GF-D8 (cell line): ENCODE results near the gene NEDD1.

Source experiments
- DNase-seq: peaks from one replicate; lab custom pipeline; 2025; lab: John Stamatoyannopoulos, UW

Gene NEDD1

DNA sequence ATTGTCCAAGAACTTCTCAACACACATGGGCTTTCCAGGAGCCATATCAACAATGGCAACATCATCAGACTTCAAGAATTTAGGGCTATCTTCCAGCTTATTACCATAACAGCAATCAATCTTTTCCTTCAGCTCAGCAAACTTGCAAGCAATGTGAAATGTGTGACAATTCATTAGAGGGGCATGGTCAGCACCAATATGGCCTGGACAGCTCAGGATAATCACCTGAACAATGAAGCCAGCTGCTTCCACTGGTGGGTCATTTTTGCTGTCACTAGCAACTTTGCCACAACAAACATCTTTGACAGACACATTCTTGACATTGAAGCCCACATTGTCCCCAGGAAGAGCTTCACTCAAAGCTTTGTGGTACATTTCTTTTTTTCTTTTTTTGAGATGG, 5.9 kb upstream of the NEDD1 start:
- no peak for DNase-seq

DNA sequence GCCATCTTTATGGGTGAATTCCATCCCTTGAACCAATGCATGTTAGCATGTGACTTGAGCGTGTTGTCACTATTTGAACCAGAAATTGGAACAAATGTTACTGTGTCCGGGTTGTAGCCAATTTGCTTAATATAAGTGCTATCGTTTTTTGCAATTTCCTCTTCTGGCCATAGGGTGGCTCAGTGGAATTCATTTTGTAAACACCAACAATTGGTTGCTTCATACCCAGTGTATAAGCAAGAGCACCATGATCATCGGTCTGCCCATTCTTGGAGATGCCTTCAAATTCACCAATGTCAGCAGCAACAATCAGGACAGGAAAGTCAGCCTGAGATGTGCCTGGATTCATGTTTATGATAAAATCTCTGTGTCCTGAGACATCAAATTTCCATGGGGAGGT, 5.0 kb upstream of the NEDD1 start:
- no peak for DNase-seq

DNA sequence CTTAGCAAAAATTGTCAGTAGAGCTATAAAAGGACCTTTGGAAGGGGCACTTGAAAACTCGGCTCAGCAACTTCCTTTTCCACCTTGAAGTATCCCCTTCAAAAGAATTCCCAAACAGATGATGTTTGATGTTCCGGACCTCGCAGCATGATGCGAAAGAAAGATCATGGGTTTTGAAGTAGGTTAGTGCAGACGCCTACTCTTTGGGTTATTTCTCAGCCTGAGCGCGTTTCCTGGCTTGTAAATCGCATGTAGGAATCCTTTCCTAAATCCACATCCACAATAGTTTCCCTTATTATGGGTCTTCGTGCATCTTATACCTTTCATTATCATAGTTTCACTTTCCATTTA, 584 bp upstream of the NEDD1 start:
- DNase-seq = no peak

DNA sequence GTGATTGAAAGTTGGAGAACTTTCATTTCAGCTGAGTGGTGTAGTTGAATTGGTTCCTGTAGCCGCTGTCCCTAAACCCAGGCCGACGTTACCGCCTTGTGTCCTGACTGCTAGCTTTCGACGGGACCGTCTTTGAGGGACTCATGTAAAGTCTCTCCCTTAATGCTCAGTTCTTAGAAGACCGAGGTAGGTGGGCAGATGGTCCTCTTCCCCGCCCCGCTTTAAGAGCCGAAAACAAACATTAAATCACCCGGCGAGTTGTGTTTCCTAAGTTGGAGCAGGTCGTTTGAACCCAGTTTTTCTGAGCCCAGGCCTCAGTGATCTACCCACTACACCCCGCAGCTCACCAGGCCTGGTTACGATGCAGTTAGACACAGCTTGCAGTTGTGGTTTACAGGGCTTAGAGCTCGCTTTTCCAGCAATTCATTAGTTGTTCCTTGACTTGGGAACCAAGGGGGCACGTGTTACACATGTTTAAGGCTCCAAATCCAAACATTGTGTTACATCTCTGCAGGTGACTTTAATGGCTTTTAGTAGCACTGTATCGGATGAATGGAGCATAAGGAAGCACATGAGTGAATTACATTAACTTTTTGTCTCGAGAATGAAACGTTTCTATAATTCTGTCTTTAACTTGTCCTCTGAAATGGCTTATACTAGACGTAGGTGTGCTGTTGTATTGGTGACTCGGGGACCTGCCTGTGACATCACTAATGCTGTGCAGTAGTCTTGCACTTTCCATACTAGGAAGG, 790 bp downstream of the NEDD1 start:
- peak; percentile 14 for DNase-seq

DNA sequence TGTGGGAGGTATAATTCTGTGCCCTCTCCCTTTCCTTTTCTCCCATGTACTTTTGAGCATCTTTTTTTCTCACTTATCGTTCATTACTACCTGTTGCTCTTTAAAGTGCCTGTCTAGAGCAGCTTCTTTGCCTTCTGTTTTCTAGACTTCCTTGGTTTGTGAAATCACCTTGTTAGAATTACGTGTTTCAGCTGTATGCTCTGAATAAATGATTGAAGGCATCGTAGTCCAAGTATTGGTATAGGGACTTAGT, 1.3 kb downstream of the NEDD1 start:
- no peak for DNase-seq

DNA sequence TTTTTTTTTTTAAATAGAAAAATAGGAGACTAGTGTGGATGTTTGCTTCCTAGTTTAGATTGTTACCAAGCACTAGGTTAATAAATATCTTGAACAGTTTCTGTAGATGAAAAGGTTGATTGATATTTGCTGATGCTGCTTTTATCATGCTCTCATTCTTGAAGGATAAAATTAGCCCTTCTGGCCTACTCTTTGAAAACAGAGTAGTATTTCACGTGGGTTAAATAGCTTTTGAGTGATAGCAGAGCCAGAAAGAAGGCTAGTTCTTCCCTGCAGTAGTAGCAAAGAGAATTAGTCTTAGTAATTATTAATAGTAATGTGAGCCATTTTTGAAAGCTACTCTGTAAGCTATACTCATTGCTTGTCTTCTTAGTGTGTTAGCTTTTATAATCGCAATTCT, 5.2 kb downstream of the NEDD1 start:
- no peak for DNase-seq

DNA sequence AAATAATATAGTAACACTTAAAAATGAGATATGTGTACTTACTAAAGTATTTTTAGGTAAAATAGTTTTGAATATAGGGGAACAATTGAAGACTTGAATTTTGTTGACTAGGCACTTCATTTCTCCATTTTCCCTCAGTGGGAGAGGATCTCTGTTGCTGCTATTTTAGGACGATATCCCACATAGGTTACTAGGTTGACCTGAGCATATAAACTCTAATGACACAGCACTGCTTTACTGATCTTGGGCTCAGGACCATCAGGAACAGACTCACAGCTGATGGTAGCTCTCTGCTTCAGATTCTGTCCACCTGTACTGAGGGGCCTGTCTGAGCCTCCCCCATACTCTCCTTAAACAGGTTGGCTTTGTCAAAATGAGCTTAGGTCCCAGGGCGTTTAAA, 5.9 kb downstream of the NEDD1 start:
- DNase-seq = no peak

DNA sequence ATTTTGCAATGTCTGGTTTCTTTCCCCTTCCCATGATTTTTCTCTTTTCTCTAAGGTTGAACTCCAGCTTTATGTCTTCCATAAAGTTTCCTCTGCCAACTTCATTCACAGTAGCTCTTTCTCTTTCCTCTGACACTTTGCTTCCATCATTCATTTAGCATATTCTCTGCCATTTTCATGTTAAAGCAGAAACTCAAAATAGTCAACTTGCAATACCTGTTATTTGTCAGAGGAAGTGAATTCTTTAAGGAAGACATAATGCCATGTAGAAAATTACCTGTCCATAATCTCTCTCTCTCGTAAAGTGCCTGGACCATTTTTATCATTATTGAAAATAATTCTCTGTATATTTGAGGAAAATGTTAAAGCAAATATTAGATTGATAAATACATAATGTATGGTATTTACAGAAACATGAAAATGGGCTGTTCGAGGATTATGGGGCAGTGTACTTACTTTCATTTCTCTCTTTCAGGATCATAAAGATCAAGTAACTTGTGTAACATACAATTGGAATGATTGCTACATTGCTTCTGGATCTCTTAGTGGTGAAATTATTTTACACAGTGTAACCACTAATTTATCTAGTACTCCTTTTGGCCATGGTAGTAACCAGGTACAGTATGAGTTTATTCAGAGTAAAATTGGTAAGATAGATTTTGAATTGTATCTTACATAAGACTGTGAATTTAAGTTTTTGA, 12.6 kb downstream of the NEDD1 start:
- no peak for DNase-seq

DNA sequence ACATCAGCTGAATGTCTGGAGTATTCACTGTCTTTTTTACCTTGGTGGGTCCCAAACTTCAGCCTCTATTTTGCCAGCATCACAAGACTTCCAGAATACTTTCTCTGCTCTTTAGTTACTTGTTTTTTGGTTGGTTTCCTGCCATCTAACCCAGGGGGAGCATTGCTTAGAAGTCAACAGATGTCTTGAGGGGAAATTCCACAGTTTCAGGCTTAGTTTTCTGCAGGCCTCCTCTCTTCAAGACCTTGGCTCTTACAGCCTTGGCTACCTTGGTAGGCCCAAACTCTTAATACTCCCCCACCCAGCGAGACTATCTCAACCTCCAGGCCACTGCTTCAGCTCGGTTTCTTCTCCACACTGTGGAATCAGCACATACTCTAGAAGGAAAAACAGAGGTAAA, 41.7 kb downstream of the NEDD1 start:
- DNase-seq = no peak

DNA sequence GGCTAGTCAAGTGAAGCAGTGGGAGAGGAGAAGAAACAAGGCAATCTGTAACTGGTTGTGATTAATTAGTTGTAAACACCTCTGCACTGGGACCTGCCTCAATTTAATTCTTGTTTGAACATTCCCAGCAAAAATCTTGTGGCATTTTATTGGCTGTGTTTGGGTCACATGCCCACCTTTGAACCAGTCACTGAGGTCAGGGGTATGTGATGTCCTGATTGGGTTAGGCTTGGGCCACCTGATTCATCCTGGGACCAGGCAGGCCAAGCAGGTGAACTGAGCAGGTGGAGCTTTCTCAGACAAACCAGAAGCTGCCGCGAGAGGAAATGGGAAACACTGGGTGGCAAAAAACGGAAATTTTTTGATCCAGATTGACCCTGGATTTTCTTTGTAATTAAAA, 72.5 kb downstream of the NEDD1 start:
- DNase-seq = no peak

DNA sequence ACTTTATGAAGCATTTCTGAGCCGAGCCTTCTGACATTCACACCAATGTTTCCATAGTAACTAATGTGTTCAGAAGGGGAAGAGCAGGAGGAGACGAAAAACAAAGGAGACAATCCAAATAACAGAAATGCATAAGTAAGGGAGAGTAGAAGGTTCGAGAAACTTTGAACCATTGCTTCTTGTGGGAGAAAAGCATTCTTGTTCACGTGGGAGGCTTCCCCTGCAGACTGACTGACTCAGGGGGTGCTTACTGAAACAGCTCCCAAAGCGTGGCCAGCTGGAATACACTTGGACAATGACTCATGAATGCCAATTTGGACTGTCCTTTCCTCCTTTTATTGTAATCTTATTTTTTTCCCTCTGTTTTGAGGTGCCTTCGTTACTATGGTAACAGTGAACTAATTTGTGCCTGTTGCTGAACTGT, 73.9 kb downstream of the NEDD1 start:
- no peak for DNase-seq

DNA sequence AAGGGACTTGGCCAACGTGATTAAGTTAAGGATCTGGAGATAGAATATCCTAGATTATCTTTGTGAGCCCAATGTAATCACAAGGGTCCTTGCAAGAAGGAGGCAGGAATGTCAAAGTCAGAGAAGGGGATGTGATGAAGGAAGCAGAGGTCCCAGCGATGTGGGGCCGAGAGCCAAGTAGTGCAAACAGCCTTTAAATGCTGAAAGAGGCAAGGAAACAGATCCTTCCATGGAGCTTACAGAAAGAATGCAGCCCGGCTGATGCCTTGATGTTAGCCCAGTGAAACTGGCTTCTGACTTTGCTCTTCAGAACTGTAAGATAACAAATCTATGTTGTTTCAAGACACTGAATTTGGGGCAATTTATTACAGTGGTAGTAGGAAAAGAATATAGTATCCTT, 74.9 kb downstream of the NEDD1 start:
- DNase-seq = no peak

DNA sequence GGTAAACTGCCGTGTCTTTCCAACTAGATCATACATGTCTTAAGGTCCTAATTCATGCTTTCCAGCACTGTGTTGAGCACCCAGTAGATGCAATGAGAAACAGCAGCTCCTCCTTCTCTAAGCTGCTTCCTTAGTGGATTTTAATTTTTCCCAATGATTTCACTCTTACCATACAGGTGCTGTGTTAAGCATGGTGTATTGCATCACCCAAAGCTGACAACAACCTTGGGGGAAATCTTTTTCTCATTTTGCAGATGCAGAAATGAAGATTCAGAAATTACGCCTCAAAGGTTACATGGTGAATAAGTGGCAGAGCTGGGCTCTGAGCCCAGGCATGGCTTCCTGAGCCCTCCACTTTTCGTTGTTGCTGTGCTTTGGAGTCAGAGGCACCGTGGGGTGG, 75.6 kb downstream of the NEDD1 start:
- no peak for DNase-seq

DNA sequence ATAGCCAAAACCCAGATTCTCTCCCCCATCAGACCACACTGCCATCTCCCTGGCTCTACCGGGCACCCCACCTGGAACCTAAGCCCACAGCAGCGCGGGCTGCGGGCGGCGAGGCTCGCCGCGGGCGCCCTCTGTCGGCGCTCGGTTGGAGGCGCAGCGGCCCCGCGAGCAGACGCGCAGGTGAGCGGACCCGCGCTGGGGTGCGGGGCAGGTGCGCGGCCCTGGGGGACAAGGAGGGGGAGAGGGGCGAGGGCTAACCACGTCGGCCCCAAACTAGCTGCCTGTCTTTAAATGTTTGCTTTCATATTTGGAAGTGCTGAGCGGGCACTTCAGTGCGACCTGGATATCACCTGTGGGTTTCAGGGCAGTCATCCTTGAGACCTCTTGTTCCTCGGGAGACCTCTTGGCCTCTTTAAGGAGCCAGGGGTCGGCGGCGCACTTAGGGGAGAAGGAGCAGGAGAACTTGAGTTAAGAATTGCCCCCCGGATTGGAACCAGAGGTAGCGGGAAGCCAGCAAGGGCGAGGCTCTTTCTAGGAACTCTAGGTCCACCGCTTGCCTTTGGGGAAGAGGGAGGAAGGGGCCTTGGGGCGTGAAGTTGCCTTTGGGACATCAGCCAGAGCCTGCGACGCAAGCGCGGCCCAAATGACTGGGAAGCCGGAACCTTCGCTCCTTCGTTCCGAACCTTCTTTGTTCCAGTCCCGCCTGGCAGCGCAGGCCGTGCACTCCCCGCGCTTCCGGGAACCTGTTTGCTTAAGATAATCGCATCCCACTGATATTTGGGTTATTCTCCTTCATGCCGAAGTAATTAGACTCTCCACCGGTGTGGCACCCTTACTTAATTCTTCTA, 78.7 kb downstream of the NEDD1 start:
- no peak for DNase-seq

DNA sequence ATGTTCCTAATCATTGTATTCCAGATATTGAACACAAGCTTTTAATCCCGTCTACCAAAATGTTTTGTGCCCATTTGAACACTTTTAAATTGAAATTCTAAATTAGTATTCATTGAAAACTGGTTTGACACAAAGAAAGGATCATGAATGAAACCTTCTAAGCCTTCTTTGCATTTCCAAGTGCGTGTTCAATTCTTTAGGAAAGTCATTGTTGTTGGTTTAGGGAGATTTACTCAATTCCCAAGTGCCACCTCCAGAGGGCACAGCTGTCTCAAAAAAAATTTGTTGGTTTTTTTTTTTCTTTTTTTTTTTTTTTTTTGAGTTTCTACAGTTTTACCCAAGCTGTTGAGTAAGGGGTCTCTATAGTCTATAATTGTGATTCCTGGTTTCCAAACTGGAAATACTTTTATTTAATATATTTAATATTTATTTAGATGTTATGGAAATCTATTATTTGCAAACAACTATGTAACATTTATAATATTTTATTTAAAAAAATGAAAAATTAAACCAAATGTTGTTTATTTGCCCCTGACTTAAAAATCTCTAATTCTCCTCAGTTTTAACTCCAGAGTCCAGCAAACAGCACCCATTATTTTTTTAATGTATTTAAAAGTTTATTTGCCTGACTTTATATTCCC, 79.9 kb downstream of the NEDD1 start:
- no peak for DNase-seq

DNA sequence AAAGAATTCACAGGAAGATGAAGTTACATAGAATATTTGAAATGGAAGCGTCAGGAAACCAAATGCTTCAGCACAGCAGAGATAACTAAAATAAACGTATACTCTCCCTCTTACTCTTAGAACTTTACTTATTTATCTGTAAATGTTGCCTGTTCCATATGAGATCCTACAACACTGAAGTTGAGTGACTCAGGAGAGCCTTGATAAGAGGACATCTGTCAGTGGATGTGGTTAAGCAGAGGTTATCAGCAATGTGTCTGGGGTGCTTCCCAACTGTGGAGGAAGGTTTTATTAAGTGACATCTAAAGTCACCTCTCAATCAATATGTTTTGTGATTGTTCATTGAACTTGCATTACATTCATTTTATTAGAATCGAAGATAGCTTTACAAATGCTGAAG, 81.9 kb downstream of the NEDD1 start:
- DNase-seq = no peak

DNA sequence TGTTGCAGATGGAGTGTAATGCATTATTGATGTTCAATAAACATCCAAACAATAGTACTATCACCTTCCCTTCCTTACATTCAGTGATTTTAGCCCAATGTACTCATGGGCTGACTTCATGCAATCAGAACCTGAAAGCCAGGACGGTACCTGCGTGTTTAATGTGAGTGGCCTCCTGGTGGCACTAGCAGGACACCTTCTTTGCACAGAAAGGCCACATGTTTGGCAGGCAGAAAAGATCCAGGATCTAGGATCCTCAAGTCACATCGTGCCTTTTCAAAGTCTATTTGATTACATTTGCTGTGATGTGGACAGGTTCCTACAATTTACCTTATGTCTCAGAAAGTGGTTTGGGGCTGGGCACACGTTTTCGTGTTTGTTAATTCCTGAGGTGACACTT, 82.9 kb downstream of the NEDD1 start:
- no peak for DNase-seq

DNA sequence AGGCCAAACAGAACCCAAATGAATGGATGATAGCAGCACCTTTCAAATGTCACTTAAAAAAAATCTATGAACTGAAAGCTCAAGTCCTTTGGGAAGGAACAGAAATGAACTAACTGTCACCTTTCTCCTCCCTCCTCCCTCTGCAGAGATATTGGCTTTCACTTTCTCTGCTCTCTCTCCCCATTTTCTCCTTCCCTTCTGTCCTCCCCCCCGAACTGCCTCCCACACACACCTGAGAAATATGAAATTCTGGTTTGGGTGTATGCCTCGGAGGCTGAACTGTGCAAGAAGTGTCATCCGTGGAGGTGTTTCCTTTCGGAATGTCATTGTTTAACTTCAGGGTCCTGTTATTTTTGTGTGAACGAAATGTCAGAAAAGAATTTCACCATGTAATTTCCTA, 87.8 kb downstream of the NEDD1 start:
- no peak for DNase-seq

DNA sequence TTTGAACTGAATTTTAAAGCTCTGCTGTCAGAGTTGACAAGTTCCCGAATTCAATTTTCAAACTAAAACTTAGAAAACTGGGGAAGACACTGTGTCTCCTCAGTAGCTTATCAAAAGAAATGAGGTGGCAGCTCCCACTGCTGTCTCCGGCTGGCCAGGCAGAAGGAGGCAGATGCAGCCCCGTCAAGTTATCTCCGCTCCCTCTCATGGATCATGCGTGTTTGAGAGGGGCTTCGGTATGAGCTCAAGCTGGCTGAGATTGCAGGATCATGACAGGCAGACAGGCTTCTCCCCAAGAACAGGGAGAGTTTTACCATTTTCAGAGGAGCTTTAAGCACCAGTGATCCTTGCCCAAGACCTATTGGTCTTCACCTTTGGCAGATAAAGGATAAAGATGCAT, 88.8 kb downstream of the NEDD1 start:
- no peak for DNase-seq

DNA sequence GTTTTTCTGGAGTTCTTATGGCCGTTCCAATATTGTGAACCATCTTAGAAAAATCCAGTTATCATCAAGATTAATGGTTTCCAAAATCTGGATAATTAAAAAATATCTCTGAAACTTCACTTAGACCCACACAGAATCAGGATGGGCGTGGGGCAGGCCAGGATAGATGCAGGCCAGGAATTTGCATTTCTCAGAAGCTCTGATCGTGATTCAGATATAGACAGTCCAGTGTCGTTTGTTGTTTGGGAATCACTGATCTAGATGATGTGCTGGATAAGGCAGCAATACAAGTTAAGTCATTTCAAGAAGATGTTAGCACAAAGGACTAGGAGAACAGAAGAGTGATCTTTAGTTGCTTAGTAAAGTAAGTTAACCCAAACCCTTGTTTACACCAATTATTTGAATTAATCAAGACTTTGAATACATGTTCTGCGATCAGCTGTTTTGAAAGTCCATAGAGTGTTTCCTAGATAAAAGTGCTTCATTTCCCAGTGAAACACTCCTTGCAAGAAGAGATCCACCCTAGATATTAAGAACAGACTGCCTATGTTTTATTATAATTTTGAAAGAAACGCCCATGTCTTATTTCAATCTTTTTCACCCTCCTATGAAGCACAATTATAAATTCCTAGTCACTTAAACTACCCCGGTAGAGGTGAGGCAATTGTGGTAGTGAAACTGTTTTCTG, 90.9 kb downstream of the NEDD1 start:
- DNase-seq = no peak

DNA sequence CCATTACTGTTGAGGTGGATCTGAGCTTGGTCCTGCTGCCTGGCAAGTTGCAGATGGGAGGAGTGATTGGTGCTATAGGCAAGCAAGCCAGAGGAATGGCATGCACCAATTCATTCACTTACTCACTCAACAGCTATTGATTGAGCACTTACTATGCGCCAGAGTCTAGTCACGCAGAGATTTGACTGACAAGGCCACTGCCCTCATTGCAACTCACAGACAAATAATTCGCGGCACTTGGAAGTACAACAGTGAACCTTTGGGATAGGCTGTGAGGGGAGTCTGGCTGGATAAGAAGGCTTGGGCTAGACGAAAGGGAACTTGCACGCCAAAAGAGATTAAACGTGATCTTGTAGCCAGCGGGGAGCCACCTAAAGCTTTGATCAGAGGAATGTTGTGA, 96.2 kb downstream of the NEDD1 start:
- DNase-seq = no peak
